K562 (cell line): Measurements from ENCODE around the gene PTPRU. TPM values are rescaled to one million over a fixed set of nuclear protein-coding genes. Genes with fewer than 3 reads are reported as not detected.

Source experiments
- BCOR ChIP-seq: fragments of 450-650 bp; IDR thresholded peaks from 2 replicates; pipeline ENCODE4 v1.6.1; 2016
- CBX2 ChIP-seq: fragments of 200-600 bp; sonication (generic); IDR thresholded peaks from one replicate; pipeline ENCODE4 v1.6.1; 2012; ENCODE audit warnings: mild to moderate bottlenecking, low read length, inconsistent platforms; ENCODE audit not compliant: insufficient read depth, poor library complexity, severe bottlenecking
- CSDE1 ChIP-seq, 2 experiments: fragments of 450-650 bp; IDR thresholded peaks; 2 replicates each; pipeline ENCODE4 v1.6.1; 2016; ENCODE audit warnings: mild to moderate bottlenecking in 1 of 2
- DMBX1 ChIP-seq: fragments of 250-450 bp; sonication (Bioruptor Pico); IDR thresholded peaks from 2 replicates; pipeline ENCODE4 v1.8.0; 2022; ENCODE audit warnings: inconsistent platforms, mild to moderate bottlenecking, moderate library complexity, borderline replicate concordance
- ESRRA ChIP-seq: fragments of 450-650 bp; IDR thresholded peaks from 2 replicates; pipeline ENCODE4 v1.6.1; 2014; ENCODE audit warnings: low read depth, mild to moderate bottlenecking, moderate library complexity, borderline replicate concordance
- GABPB1 ChIP-seq: sonication (generic); formaldehyde crosslinking; IDR thresholded peaks from 2 replicates; pipeline ENCODE4 v1.8.0; 2022; ENCODE audit warnings: mild to moderate bottlenecking, missing genetic modification reagents
- HCFC1 ChIP-seq: IDR thresholded peaks from 2 replicates; pipeline ENCODE4 v1.6.1; 2012; ENCODE audit warnings: low read depth, low read length, improper control_type of control experiment
- HMGN3 ChIP-seq: IDR thresholded peaks from 2 replicates; pipeline ENCODE4 v1.6.1; 2011; ENCODE audit warnings: borderline replicate concordance, low read depth, mild to moderate bottlenecking, mixed read lengths, low read length; ENCODE audit not compliant: insufficient read length; ENCODE audit errors: extremely low read depth
- HNRNPH1 ChIP-seq: fragments of 200-400 bp; formaldehyde crosslinking; optimal IDR thresholded peaks from 2 replicates; pipeline ENCODE3; 2017; ENCODE audit warnings: low read depth, mild to moderate bottlenecking, low read length, moderate library complexity
- MEIS2 ChIP-seq: fragments of 450-650 bp; IDR thresholded peaks from 2 replicates; pipeline ENCODE4 v1.6.1; 2014; ENCODE audit warnings: mild to moderate bottlenecking; ENCODE audit not compliant: partially characterized antibody
- RBM25 ChIP-seq: fragments of 200-400 bp; formaldehyde crosslinking; IDR thresholded peaks from 2 replicates; pipeline ENCODE4 v1.6.1; 2018; ENCODE audit warnings: low read length, low read depth, moderate library complexity; ENCODE audit not compliant: severe bottlenecking
- REST ChIP-seq, 2 experiments: fragments of 450-650 bp; formaldehyde crosslinking in 1 of 2; IDR thresholded peaks; 2 replicates each; pipeline versions ENCODE4 v1.4.0 to v1.6.1; 2014 to 2020; ENCODE audit warnings: mild to moderate bottlenecking in 2 of 2, borderline replicate concordance in 1 of 2, low read depth in 1 of 2
- TAL1 ChIP-seq: fragments of 450-650 bp; IDR thresholded peaks from 2 replicates; pipeline ENCODE4 v1.6.1; 2016; ENCODE audit warnings: mild to moderate bottlenecking
- ZBTB1 ChIP-seq: sonication (generic); formaldehyde crosslinking; IDR thresholded peaks from 2 replicates; pipeline ENCODE4 v1.8.1; 2023; ENCODE audit warnings: missing genetic modification reagents, low read depth, mild to moderate bottlenecking, borderline replicate concordance
- ZBTB2 ChIP-seq: fragments of 450-650 bp; IDR thresholded peaks from 2 replicates; pipeline ENCODE4 v1.6.1; 2016; ENCODE audit warnings: antibody characterized with exemption
- ZBTB7A ChIP-seq: IDR thresholded peaks from 2 replicates; pipeline ENCODE4 v1.6.1; 2011; ENCODE audit warnings: low read depth, mild to moderate bottlenecking, low read length, moderate library complexity, borderline replicate concordance; ENCODE audit not compliant: control insufficient read depth
- ZC3H11A ChIP-seq: IDR thresholded peaks from 2 replicates; pipeline ENCODE4 v1.6.1; 2012; ENCODE audit warnings: low read depth, low read length, improper control_type of control experiment
- ZNF143 ChIP-seq: sonication (generic); formaldehyde crosslinking; IDR thresholded peaks from 2 replicates; pipeline ENCODE4 v1.9.0; 2022; ENCODE audit warnings: mild to moderate bottlenecking, missing genetic modification reagents
- ZNF224 ChIP-seq: sonication (generic); formaldehyde crosslinking; IDR thresholded peaks from 2 replicates; pipeline ENCODE4 v1.8.0; 2022; ENCODE audit warnings: mild to moderate bottlenecking, missing genetic modification reagents
- polyA plus RNA-seq, 8 experiments: library from polyadenylated mRNA; depleted of rRNA in 4 of 8; stranded (reverse) in 5 of 8; unstranded in 3 of 8; fragments of >200 nt; fragmentation: Nextera tagmentation in 2 of 8; fragmentation: Illumina TruSeq in 1 of 8; extraction: Ambion mirVana in 2 of 8; extraction: Trizol in 1 of 8; gene quantifications; 2 replicates each; pipeline versions ENCODE4 v1.2.1 to v1.2.3, GENCODE V29; 2011 to 2014; ENCODE audit warnings: inconsistent platforms in 1 of 8, missing spikeins in 1 of 8
- total RNA-seq, 7 experiments: library from RNA; depleted of rRNA in 6 of 7; stranded (reverse); fragments of >200 nt in 6 of 7; fragmentation: Illumina TruSeq in 2 of 7; extraction: Trizol in 2 of 7; gene quantifications; 2 replicates each; pipeline versions ENCODE4 v1.2.1 to v1.2.3, GENCODE V29; 2011 to 2021; ENCODE audit warnings: low replicate concordance in 1 of 7

Gene PTPRU
- total and polyA plus RNA-seq, 9 of the 15 experiments (the other 6 are each of a cell fraction or from before 2014, with no cell fraction given): 0.01 to 2.9 (median 1.0) TPM

- TF ChIP-seq REST (IDR thresholded peaks at IDR 0.05; ENCODE audit: borderline replicate concordance) (0 out of 2 replicates have a peak, but pooled peaks have one; percentile 5), REST (CRISPR knock-in tag; IDR thresholded peaks at IDR 0.05; ENCODE audit: low read depth) (no peak), ZC3H11A (no peak), CBX2 (no peak), DMBX1 (CRISPR knock-in tag) (no peak), ESRRA (no peak), BCOR (no peak), ZBTB1 (CRISPR knock-in tag) (no peak), HMGN3 (no peak), HNRNPH1 (no peak), MEIS2 (peak; percentile 41), ZBTB2 (no peak), TAL1 (peak; percentile 41), RBM25 (no peak), ZNF224 (no peak), ZNF143 (CRISPR knock-in tag) (no peak), ZBTB7A (peak; percentile 47; the same call in 1 of the 2 replicates), GABPB1 (CRISPR knock-in tag) (no peak), CSDE1 (IDR thresholded peaks at IDR 0.05) (no peak), HCFC1 (no peak)
These were observed 27.9 kb upstream of the PTPRU start (continued) for GRCh38 chr1:29208442-29208841.
